ENCODE data around the gene SPATC1L.

Gene SPATC1L

GRCh38 chr21:46127239-46128105 lies 56.8 kb downstream of the SPATC1L start:
- Mint-ChIP-seq H3K4me3 (no peak overlapping the region), H3K36me3 (ENCODE audit: insufficient read depth) (peaks cover 23% of the 10 kb centered on the region), H3K27me3 (no peaks in the 10 kb centered on the region), H3K4me1 (no peaks in the 10 kb centered on the region), H3K27ac (ENCODE audit: low read depth) (no peak overlapping the region), H3K9me3 (no peaks in the 10 kb centered on the region)
- no peak for DNase-seq (ENCODE audit: low spot score in 2 of 2)
- no peak for ATAC-seq (replicated peaks; ENCODE audit: extremely low read depth, poor library complexity, severe bottlenecking)

DNA sequence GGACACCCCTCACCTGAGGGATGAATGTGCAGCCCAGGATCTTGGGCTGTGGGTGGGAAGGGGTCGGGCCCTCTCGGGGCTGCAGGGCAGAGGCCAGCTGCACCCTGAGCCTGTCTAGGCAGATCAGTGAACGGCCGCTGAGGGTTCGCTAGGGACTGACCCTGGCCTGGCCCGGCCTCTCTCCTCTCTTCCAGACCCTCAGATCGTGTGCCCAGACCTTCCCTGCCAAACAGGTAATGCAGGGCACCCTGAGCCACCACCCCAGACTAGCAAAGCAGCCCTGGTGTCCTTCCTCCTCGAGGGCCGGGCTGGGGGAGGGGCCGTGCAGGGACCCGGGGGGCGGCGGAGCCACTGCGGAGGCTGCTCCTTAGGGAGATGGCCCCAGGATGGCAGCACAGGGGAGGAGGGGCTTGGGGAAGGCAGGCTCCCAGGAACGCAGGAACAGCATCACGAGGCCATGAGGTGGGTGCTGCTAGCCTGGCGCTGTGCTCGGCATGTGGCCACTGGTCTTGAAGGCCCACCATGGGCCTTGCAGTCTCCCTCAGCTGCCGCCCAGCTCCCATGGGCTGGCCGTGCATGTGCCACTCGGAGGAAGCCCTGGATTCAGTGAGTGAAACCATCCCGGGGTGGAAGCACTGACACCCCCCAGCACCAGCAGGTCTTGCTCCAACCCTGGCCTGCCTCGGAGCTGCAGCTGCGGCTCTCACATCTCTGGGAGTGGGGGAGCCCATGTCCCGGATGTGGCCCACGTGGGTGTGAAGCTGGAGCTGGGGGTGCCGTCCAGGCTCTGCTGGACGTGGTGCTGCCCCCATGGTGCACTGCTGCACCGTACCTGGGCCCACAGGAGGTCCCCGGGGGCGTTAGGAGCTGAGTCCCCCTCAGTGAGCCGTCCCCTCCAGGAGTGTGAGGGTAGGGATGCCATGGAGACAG lies 57.7 kb downstream of the SPATC1L start:
- H3K27me3 Mint-ChIP-seq = no peaks in the 10 kb centered on the region
- no peak overlapping the region for H3K27ac Mint-ChIP-seq (ENCODE audit: low read depth)
- peaks cover 23% of the 10 kb centered on the region for H3K36me3 Mint-ChIP-seq (ENCODE audit: insufficient read depth)
- no peaks in the 10 kb centered on the region for H3K9me3 Mint-ChIP-seq
- H3K4me1 Mint-ChIP-seq = no peaks in the 10 kb centered on the region
- ATAC-seq (replicated peaks; ENCODE audit: extremely low read depth, poor library complexity, severe bottlenecking) = no peak
- no peak for DNase-seq (ENCODE audit: low spot score in 2 of 2)
- H3K4me3 Mint-ChIP-seq = no peak overlapping the region

- no peak for ATAC-seq (replicated peaks; ENCODE audit: extremely low read depth, poor library complexity, severe bottlenecking)
- Mint-ChIP-seq H3K4me1 (no peaks in the 10 kb centered on the region), H3K36me3 (ENCODE audit: insufficient read depth) (peaks cover 19% of the 10 kb centered on the region), H3K4me3 (no peak overlapping the region), H3K27me3 (no peaks in the 10 kb centered on the region), H3K27ac (ENCODE audit: low read depth) (no peak overlapping the region), H3K9me3 (no peaks in the 10 kb centered on the region)
- DNase-seq (ENCODE audit: low spot score in 2 of 2) = no peak
Measured at GRCh38 chr21:46125846-46126301, 58.4 kb downstream of the SPATC1L start.

GRCh38 chr21:46124926-46125845 lies 59.1 kb downstream of the SPATC1L start:
- H3K27me3 Mint-ChIP-seq = no peaks in the 10 kb centered on the region
- no peaks in the 10 kb centered on the region for H3K4me1 Mint-ChIP-seq
- H3K9me3 Mint-ChIP-seq = no peaks in the 10 kb centered on the region
- peaks cover 21% of the 10 kb centered on the region for H3K36me3 Mint-ChIP-seq (ENCODE audit: insufficient read depth)
- no peak for DNase-seq (ENCODE audit: low spot score in 2 of 2)
- no peak for ATAC-seq (replicated peaks; ENCODE audit: extremely low read depth, poor library complexity, severe bottlenecking)
- H3K27ac Mint-ChIP-seq (ENCODE audit: low read depth) = no peak overlapping the region
- no peak overlapping the region for H3K4me3 Mint-ChIP-seq

DNA sequence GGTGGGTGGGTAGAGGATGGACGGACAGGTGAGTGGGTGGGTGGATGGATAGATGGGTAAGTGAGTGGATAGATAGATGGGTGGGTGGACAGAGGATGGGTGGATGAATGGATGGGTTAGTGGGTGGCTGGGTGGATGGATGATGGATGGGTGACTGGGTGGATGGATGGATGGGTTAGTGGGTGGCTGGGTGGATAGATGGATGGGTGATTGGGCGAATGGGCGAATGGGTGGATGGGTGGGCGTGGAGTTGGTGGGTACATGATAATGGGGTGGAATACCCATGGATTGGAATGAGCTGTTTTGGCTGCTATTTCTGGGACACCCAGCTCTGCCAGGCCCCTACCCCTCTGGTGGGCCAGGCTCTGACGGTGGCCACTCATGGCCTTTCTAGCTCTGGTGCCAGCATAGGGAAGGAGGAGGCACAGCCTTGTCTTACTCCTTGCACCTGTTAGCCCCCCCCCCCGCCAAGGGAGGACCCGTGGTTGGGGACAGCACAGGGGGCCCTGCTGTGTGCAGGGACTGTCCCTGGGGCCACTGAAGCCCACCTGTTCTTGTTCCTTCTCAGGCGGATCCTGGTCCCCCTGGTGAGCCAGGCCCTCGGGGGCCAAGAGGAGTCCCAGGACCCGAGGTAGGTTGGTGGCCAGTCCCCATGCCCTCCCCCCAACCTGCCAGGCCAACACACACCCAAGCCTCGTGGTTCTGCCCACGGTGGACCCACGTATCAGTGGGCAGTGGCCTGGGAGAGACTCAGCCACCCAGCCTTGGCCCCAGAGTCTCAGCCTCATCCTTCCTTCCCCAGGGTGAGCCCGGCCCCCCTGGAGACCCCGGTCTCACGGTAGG lies 60.0 kb downstream of the SPATC1L start:
- no peak for DNase-seq (ENCODE audit: low spot score in 2 of 2)
- Mint-ChIP-seq H3K27ac (ENCODE audit: low read depth) (no peak overlapping the region), H3K27me3 (no peaks in the 10 kb centered on the region), H3K9me3 (no peaks in the 10 kb centered on the region), H3K4me1 (no peaks in the 10 kb centered on the region), H3K36me3 (ENCODE audit: insufficient read depth) (peaks cover 17% of the 10 kb centered on the region), H3K4me3 (no peak overlapping the region)
- ATAC-seq (replicated peaks; ENCODE audit: extremely low read depth, poor library complexity, severe bottlenecking) = no peak

DNA sequence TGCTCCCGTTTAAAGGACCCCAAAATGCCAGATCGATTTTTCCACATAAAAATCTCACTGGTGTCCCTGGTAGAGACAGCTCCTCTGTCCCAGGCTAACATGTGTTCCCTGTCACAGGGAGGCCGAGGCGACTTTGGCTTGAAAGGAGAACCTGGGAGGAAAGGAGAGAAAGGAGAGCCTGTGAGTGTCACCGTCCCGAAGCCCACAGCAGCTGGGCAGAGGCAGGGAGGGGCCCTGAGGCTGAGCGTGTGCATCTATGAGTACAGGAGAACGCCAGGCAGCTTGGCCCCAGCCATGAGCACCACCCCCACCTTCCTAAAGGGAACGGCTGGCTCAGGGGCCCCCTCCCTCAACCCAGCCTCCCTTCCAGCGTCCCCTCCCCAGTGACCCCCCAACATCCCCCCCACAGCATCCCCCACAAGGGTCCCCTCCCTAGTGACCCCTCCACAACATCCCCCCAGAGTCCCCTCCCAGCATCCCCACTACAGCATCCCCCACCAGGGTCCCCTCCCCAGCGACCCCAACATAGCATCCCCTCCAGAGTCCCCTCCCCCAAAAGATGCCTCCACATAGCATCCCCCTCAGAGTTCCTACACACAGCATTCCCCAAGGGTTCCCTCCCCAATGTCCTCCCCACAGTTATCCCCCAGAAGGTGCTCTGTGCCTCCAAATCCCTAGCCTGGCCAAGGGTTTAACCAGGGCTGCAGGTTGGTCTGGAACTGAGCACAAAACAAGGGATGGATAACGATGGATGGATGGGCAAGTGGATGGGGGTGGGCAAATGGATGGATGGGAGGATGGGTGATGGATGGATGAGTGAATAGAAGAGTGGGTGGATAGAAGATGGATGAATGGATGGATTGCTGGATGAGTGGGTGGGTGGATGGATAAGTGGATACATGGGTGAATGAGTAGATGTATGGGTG lies 61.2 kb downstream of the SPATC1L start:
- Mint-ChIP-seq H3K4me3 (no peak overlapping the region), H3K4me1 (no peaks in the 10 kb centered on the region), H3K27ac (ENCODE audit: low read depth) (no peak overlapping the region), H3K27me3 (no peaks in the 10 kb centered on the region), H3K36me3 (ENCODE audit: insufficient read depth) (peaks cover 17% of the 10 kb centered on the region), H3K9me3 (no peaks in the 10 kb centered on the region)
- ATAC-seq (replicated peaks; ENCODE audit: extremely low read depth, poor library complexity, severe bottlenecking) (no peak), DNase-seq (ENCODE audit: low spot score in 2 of 2) (no peak)

DNA sequence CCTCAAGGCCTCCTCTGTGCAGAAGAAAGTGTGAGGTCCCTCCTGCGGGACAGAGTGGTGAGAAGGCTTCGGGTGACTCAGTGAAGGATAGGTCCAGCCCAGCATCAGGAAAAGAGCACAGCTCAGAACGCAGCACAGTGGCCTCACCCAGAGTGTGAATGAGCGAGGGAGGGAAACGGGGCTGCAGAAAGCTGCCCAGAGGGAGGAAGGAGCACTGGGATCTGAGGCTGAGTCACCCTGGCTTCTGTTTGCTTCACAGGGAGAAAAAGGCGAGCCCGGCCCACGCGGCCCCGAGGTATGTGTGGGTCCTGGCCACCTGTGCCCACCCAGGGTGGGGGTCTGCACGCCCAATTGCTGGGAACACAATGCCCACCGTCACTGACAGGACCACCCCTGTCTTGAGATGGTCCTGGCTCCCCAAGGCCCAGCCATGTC lies 62.0 kb downstream of the SPATC1L start:
- H3K27me3 Mint-ChIP-seq = no peaks in the 10 kb centered on the region
- peaks cover 13% of the 10 kb centered on the region for H3K36me3 Mint-ChIP-seq (ENCODE audit: insufficient read depth)
- ATAC-seq (replicated peaks; ENCODE audit: extremely low read depth, poor library complexity, severe bottlenecking) = no peak
- H3K27ac Mint-ChIP-seq (ENCODE audit: low read depth) = no peak overlapping the region
- no peak for DNase-seq (ENCODE audit: low spot score in 2 of 2)
- no peak overlapping the region for H3K4me3 Mint-ChIP-seq
- H3K9me3 Mint-ChIP-seq = no peaks in the 10 kb centered on the region
- H3K4me1 Mint-ChIP-seq = no peaks in the 10 kb centered on the region

- Mint-ChIP-seq H3K27me3 (no peaks in the 10 kb centered on the region), H3K9me3 (no peaks in the 10 kb centered on the region), H3K36me3 (ENCODE audit: insufficient read depth) (peaks cover 15% of the 10 kb centered on the region), H3K27ac (ENCODE audit: low read depth) (no peak overlapping the region), H3K4me3 (no peak overlapping the region), H3K4me1 (no peaks in the 10 kb centered on the region)
- DNase-seq (ENCODE audit: low spot score in 2 of 2) = no peak
- ATAC-seq (replicated peaks; ENCODE audit: extremely low read depth, poor library complexity, severe bottlenecking) = no peak
Measured at GRCh38 chr21:46121286-46122221, 62.7 kb downstream of the SPATC1L start.

DNA sequence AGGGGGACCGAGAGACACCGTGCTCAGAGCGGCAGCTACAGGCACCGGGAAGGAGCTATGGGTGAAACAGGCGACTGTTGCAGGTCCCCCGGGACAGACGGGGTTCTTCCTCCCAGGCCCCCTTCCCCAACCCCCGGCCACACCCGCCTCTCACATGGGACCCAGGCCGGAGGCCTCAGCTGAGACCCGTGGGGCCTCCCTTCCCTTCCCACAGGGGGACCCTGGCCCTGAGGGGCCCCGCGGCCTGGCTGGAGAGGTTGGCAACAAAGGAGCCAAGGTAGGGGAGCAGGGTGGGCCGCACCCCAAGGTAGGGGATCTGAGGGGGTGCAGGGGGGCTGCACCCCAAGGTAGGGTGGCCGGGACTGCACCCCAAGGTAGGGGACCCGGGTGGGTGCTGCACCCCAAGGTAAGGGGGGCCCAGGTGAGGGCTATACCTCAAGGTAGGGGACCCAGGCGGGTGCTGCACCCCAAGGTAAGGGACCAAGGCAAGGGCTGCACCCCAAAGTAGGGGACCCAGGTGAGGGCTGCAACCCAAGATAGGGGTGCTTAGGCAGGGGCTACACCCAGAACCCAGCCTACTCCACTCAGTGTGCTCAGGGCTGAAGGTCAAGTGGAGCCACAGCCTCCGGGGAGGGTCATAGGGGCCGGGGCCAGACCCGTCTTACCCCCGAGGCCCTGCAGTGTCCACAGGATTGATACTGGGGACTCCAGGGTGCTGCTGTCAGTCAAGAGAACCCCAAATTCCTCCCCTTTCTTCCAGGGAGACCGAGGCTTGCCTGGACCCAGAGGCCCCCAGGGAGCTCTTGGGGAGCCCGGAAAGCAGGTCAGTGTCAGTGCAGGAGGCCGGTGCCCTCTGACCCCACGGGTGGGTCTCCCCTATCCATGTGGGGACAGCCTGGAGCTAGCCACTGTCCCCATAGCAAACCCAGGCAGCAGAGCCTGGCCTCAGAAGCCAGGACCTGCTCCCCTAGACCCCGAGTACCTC lies 63.7 kb downstream of the SPATC1L start:
- H3K4me1 Mint-ChIP-seq = no peaks in the 10 kb centered on the region
- DNase-seq (ENCODE audit: low spot score in 2 of 2) (no peak), ATAC-seq (replicated peaks; ENCODE audit: extremely low read depth, poor library complexity, severe bottlenecking) (no peak)
- peaks cover 15% of the 10 kb centered on the region for H3K36me3 Mint-ChIP-seq (ENCODE audit: insufficient read depth)
- no peak overlapping the region for H3K27ac Mint-ChIP-seq (ENCODE audit: low read depth)
- H3K4me3 Mint-ChIP-seq = no peak overlapping the region
- no peaks in the 10 kb centered on the region for H3K9me3 Mint-ChIP-seq
- H3K27me3 Mint-ChIP-seq = no peaks in the 10 kb centered on the region

Data from central memory CD8-positive, alpha-beta T cell (primary cell).